Brain microvascular endothelial cell (primary cell): ENCODE results near the gene CBLB.

Source experiments
- DNase-seq: peaks from one replicate; pipeline ENCODE4 v3.0.0-alpha.2; 2020
- H3K27ac ChIP-seq: fragments of 250-450 bp; sonication (Bioruptor Pico); 2 replicates; pipeline ENCODE4 v1.5.1; 2020; ENCODE audit warnings: mild to moderate bottlenecking, moderate library complexity
- H3K27me3 ChIP-seq: fragments of 250-450 bp; sonication (Bioruptor Pico); replicated peaks from 2 replicates; pipeline ENCODE4 v1.5.1; 2020; ENCODE audit warnings: mild to moderate bottlenecking
- H3K36me3 ChIP-seq: fragments of 250-450 bp; sonication (Bioruptor Pico); replicated peaks from 2 replicates; pipeline ENCODE4 v1.5.1; 2020; ENCODE audit warnings: mild to moderate bottlenecking
- H3K4me3 ChIP-seq: 2 replicates; pipeline ENCODE4 v1.5.1; 2011; ENCODE audit warnings: low read depth, mild to moderate bottlenecking, control low read depth, low read length, moderate library complexity
- CTCF ChIP-seq: IDR thresholded peaks from 2 replicates; pipeline ENCODE4 v1.5.1; 2011; ENCODE audit warnings: low read depth, mild to moderate bottlenecking, moderate library complexity, low read length, control low read depth, inconsistent platforms; ENCODE audit errors: missing control alignments
- in situ Hi-C: cut with HindIII; loops from 2 replicates; pipeline ENCODE4 v1.10.0; 2017; ENCODE audit warnings: low sequenced_read_pairs, low pct_ligation_motif_present

The CBLB gene

GRCh38 chr3:105835606-105836005 is 33.2 kb downstream of the CBLB start:
- Histone ChIP-seq H3K4me3 (no peak overlapping the region), H3K27ac (peak overlapping the region; percentile 71), H3K36me3 (no peaks in the 10 kb centered on the region), H3K27me3 (no peaks in the 10 kb centered on the region)
- no peak for TF ChIP-seq CTCF
- in situ Hi-C loops, result no loop called here
- DNase-seq, result no peak

GRCh38 chr3:105834768-105835167 is 34.0 kb downstream of the CBLB start:
- H3K27me3 ChIP-seq, result no peaks in the 10 kb centered on the region
- no peak overlapping the region for H3K27ac ChIP-seq
- no peak for TF ChIP-seq CTCF
- no peak for DNase-seq
- in situ Hi-C loops, result no loop called here
- no peak overlapping the region for H3K4me3 ChIP-seq
- no peaks in the 10 kb centered on the region for H3K36me3 ChIP-seq

GRCh38 chr3:105832644-105833043 is 36.2 kb downstream of the CBLB start:
- H3K36me3 ChIP-seq, result no peaks in the 10 kb centered on the region
- in situ Hi-C loops, result no loop called here
- no peak overlapping the region for H3K27ac ChIP-seq
- H3K27me3 ChIP-seq, result no peaks in the 10 kb centered on the region
- DNase-seq, result no peak
- no peak overlapping the region for H3K4me3 ChIP-seq
- no peak for TF ChIP-seq CTCF

- in situ Hi-C loops, result no loop called here
- Histone ChIP-seq H3K27me3 (no peaks in the 10 kb centered on the region), H3K4me3 (no peak overlapping the region), H3K27ac (peak overlapping the region; percentile 44), H3K36me3 (no peaks in the 10 kb centered on the region)
- DNase-seq, result no peak
- TF ChIP-seq CTCF, result no peak
Measured at GRCh38 chr3:105830836-105831235, 38.0 kb downstream of the CBLB start.

GRCh38 chr3:105829871-105830622 is 38.8 kb downstream of the CBLB start:
- no peak for TF ChIP-seq CTCF
- peak overlapping the region; percentile 58 for H3K27ac ChIP-seq
- in situ Hi-C loops, result no loop called here
- H3K36me3 ChIP-seq, result no peaks in the 10 kb centered on the region
- H3K27me3 ChIP-seq, result no peaks in the 10 kb centered on the region
- DNase-seq, result no peak
- no peak overlapping the region for H3K4me3 ChIP-seq

- Histone ChIP-seq H3K4me3 (no peak overlapping the region), H3K27me3 (no peaks in the 10 kb centered on the region), H3K27ac (peak overlapping the region; percentile 85), H3K36me3 (no peaks in the 10 kb centered on the region)
- in situ Hi-C loops, result no loop called here
- no peak for TF ChIP-seq CTCF
- peak; percentile 37 for DNase-seq
Measured at GRCh38 chr3:105829229-105829628, 39.6 kb downstream of the CBLB start.
